Endodermal cell (in vitro differentiated cells): ENCODE results near the gene ZNF431. TPM values are rescaled to one million over a fixed set of nuclear protein-coding genes. Genes with fewer than 3 reads are reported as not detected.
A peak's percentile ranks its signal among the peaks of the same experiment; 100 is the strongest.

Experiments used
- DNase-seq: peaks from one replicate; pipeline ENCODE4 v3.0.0-alpha.2; 2017
- H3K27ac ChIP-seq: 2 replicates; pipeline ENCODE4 v1.5.1; 2013; ENCODE audit warnings: mild to moderate bottlenecking, low read depth, low read length, moderate library complexity
- H3K27me3 ChIP-seq: 2 replicates; pipeline ENCODE4 v1.6.1; 2013; ENCODE audit warnings: mild to moderate bottlenecking, low read length, moderate library complexity; ENCODE audit not compliant: insufficient read depth, control insufficient read depth, poor library complexity, severe bottlenecking
- H3K36me3 ChIP-seq: 2 replicates; pipeline ENCODE4 v1.7.0; 2013; ENCODE audit warnings: mild to moderate bottlenecking, low read length, moderate library complexity; ENCODE audit not compliant: control insufficient read depth, insufficient read depth
- H3K4me1 ChIP-seq: one replicate; pipeline ENCODE4 v1.7.0; 2013; ENCODE audit warnings: low read length; ENCODE audit not compliant: control insufficient read depth, insufficient read depth
- H3K4me3 ChIP-seq: 2 replicates; pipeline ENCODE4 v1.5.1; 2013; ENCODE audit warnings: mild to moderate bottlenecking, low read length, moderate library complexity
- H3K9ac ChIP-seq: 2 replicates; pipeline ENCODE4 v1.6.1; 2013; ENCODE audit warnings: mild to moderate bottlenecking, low read length, moderate library complexity; ENCODE audit not compliant: poor library complexity, severe bottlenecking; ENCODE audit errors: extremely low read depth
- H3K9me3 ChIP-seq: 2 replicates; pipeline ENCODE4 v1.6.1; 2013; ENCODE audit warnings: mild to moderate bottlenecking, low read length, moderate library complexity; ENCODE audit not compliant: control insufficient read depth
- H3K27ac Mint-ChIP-seq: 2 replicates; pipeline ENCODE4 v1.8.0; 2020; ENCODE audit warnings: mixed read lengths
- H3K27me3 Mint-ChIP-seq: 2 replicates; pipeline ENCODE4 v1.8.0; 2021; ENCODE audit warnings: mild to moderate bottlenecking, mixed read lengths; ENCODE audit not compliant: insufficient read depth
- H3K36me3 Mint-ChIP-seq: 2 replicates; pipeline ENCODE4 v1.8.0; 2020; ENCODE audit warnings: low read depth, mixed read lengths
- H3K4me1 Mint-ChIP-seq: 2 replicates; pipeline ENCODE4 v1.8.0; 2020; ENCODE audit warnings: mixed read lengths
- H3K4me3 Mint-ChIP-seq: 2 replicates; pipeline ENCODE4 v1.8.0; 2020; ENCODE audit warnings: mild to moderate bottlenecking, moderate library complexity, mixed read lengths
- H3K9me3 Mint-ChIP-seq: 2 replicates; pipeline ENCODE4 v1.8.0; 2020; ENCODE audit warnings: mild to moderate bottlenecking, mixed read lengths
- WGBS, 2 experiments: methylation state at CpG; one replicate each; pipeline versions ENCODE4 v1.1.5 to v1.1.7; 2013; ENCODE audit warnings: missing lambda C conversion rate in 2 of 2, mixed read lengths in 1 of 2; ENCODE audit not compliant: insufficient coverage in 1 of 2, insufficient read length in 1 of 2; 5-methylcytosine and 5-hydroxymethylcytosine counted together
- total RNA-seq, 2 donors: library from RNA; stranded (reverse); fragmentation: NEBNext Ultra II Directional in 1 of 2; extraction: Animal tissue kit (Norgen Biotek cat#: 25700) in 1 of 2; gene quantifications; 2 replicates in 1 of 2; 3 replicates in 1 of 2; pipeline ENCODE4 v1.2.1, GENCODE V29; 2021
- TF ChIP-seq, protein P1 (sequence below): fragments of 200-600 bp; sonication (generic); conservative IDR thresholded peaks from 2 replicates; pipeline ENCODE4 v1.5.0; 2021; ENCODE audit warnings: antibody characterized with exemption, mild to moderate bottlenecking

The ZNF431 gene
- total RNA-seq, 2 donors from 2014 or later = 34.6 to 39.0 TPM

DNA sequence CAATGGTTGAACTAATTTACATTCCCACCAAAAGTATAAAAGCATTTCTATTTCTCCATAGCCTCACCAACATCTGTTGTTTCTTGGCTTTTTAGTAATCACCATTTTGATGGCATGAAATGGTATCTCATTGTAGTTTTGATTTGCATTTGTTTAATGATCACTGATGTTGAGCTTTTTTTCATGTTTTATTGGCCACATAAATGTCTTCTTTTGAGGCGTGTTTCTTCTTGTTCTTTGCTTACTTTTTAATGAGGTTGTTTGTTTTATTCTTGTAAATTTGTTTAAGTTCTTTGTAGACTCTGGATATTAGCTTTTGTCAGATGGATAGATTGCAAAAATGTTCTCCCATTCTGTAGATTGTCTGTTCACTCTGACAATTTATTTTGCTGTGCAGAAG lies 31.7 kb upstream of the ZNF431 start:
- H3K36me3 Mint-ChIP-seq = peaks cover 81% of the 10 kb centered on the region
- Histone ChIP-seq H3K36me3 (peaks cover 64% of the 10 kb centered on the region), H3K27me3 (no peaks in the 10 kb centered on the region), H3K4me1 (no peaks in the 10 kb centered on the region), H3K9ac (no peak overlapping the region), H3K4me3 (no peak overlapping the region), H3K9me3 (peaks cover 26% of the 10 kb centered on the region), H3K27ac (no peak overlapping the region)
- H3K27me3 Mint-ChIP-seq = no peaks in the 10 kb centered on the region
- H3K4me3 Mint-ChIP-seq = no peak overlapping the region
- no peak overlapping the region for H3K27ac Mint-ChIP-seq
- TF ChIP-seq, protein P1, sequence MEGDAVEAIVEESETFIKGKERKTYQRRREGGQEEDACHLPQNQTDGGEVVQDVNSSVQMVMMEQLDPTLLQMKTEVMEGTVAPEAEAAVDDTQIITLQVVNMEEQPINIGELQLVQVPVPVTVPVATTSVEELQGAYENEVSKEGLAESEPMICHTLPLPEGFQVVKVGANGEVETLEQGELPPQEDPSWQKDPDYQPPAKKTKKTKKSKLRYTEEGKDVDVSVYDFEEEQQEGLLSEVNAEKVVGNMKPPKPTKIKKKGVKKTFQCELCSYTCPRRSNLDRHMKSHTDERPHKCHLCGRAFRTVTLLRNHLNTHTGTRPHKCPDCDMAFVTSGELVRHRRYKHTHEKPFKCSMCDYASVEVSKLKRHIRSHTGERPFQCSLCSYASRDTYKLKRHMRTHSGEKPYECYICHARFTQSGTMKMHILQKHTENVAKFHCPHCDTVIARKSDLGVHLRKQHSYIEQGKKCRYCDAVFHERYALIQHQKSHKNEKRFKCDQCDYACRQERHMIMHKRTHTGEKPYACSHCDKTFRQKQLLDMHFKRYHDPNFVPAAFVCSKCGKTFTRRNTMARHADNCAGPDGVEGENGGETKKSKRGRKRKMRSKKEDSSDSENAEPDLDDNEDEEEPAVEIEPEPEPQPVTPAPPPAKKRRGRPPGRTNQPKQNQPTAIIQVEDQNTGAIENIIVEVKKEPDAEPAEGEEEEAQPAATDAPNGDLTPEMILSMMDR = no peak
- H3K4me1 Mint-ChIP-seq = peaks cover 6% of the 10 kb centered on the region
- DNase-seq = no peak
- WGBS, 2 experiments = 93 to 100% methylated on average over 1 of the region's 1 CpG
- H3K9me3 Mint-ChIP-seq = peaks cover 17% of the 10 kb centered on the region

DNA sequence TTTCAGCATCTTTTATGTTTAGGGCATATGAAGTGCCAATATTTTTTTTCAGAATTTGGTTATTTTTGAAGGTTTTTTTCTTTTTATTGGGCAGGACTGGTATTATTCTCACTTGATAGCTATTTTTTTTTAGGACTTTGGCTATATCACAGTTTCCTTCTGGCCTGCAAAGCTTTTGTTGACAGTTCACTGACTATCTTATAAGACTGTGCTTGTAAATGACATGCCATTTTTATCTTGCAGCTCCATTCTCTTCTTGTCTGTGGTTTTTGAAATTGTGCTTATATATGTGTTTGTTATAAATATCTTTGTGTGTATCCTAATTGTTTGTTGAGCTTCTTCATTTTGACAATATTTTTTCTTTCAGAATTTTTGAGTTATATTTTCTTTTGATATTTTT lies 26.4 kb upstream of the ZNF431 start:
- DNase-seq = no peak
- Mint-ChIP-seq H3K4me1 (peaks cover 6% of the 10 kb centered on the region), H3K9me3 (peaks cover 14% of the 10 kb centered on the region), H3K27ac (no peak overlapping the region), H3K4me3 (no peak overlapping the region), H3K36me3 (peaks cover 82% of the 10 kb centered on the region), H3K27me3 (no peaks in the 10 kb centered on the region)
- Histone ChIP-seq H3K27me3 (no peaks in the 10 kb centered on the region), H3K4me3 (no peak overlapping the region), H3K4me1 (no peaks in the 10 kb centered on the region), H3K27ac (no peak overlapping the region), H3K9ac (no peak overlapping the region), H3K9me3 (peaks cover 54% of the 10 kb centered on the region), H3K36me3 (peaks cover 77% of the 10 kb centered on the region)
- TF ChIP-seq, protein P1 = no peak

DNA sequence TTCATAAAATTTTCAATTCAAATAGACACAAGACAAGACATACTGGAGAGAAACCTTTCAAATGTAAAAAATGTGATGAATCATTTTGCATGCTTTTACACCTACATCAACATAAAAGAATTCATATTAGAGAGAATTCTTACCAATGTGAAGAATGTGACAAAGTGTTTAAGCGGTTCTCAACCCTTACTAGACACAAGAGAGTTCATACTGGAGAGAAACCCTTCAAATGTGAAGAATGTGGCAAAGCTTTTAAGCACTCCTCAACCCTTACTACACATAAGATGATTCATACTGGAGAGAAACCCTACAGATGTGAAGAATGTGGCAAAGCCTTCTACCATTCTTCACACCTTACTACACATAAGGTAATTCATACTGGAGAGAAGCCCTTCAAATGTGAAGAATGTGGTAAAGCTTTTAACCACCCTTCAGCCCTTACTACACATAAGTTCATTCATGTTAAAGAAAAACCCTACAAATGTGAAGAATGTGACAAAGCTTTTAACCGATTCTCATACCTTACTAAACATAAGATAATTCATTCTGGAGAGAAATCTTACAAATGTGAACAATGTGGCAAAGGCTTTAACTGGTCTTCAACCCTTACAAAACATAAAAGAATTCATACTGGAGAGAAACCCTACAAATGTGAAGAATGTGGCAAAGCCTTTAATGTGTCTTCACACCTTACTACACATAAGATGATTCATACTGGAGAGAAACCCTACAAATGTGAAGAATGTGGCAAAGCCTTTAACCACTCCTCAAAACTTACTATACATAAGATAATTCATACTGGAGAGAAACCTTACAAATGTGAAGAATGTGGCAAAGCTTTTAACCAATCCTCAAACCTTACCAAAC lies 24.6 kb upstream of the ZNF431 start:
- DNase-seq = no peak
- WGBS, 2 experiments = 83 to 100% methylated on average over 2 of the region's 2 CpGs
- Histone ChIP-seq H3K27ac (no peak overlapping the region), H3K27me3 (no peaks in the 10 kb centered on the region), H3K36me3 (peaks cover 86% of the 10 kb centered on the region), H3K9me3 (peaks cover 57% of the 10 kb centered on the region), H3K9ac (no peak overlapping the region), H3K4me3 (peak overlapping the region; percentile 26), H3K4me1 (no peaks in the 10 kb centered on the region)
- Mint-ChIP-seq H3K9me3 (peaks cover 14% of the 10 kb centered on the region), H3K27me3 (no peaks in the 10 kb centered on the region), H3K4me1 (no peaks in the 10 kb centered on the region), H3K36me3 (peaks cover 77% of the 10 kb centered on the region), H3K4me3 (no peak overlapping the region), H3K27ac (no peak overlapping the region)
- TF ChIP-seq, protein P1 = no peak
